Peyer's patch (tissue), 4 donors: ENCODE measurements around the gene E2F4. TPM values are rescaled to one million over a fixed set of nuclear protein-coding genes. Genes with fewer than 3 reads are reported as not detected.

Experiments
- DNase-seq, 3 donors: peaks; one replicate each; pipeline ENCODE4 v3.0.0-alpha.2; 2017 to 2019
- H3K27ac ChIP-seq, 4 donors: fragments of 200-600 bp; sonication (generic); one replicate each; pipeline ENCODE4 v1.5.1; 2016 to 2019
- H3K27me3 ChIP-seq, 2 donors: fragments of 200-600 bp; sonication (generic); one replicate each; pipeline ENCODE4 v1.5.1; 2019
- H3K36me3 ChIP-seq, 3 donors: fragments of 200-600 bp; sonication (generic); one replicate each; pipeline ENCODE4 v1.5.1; 2016 to 2019
- H3K4me1 ChIP-seq, 4 donors: fragments of 200-600 bp; sonication (generic); one replicate each; pipeline ENCODE4 v1.5.1; 2016 to 2019
- H3K4me3 ChIP-seq, 4 donors: fragments of 200-600 bp; sonication (generic); 1 replicate in 3 of 4; 2 replicates in 1 of 4; pipeline ENCODE4 v1.5.1; 2016 to 2019; ENCODE audit warnings: mild to moderate bottlenecking in 1 of 4
- H3K9me3 ChIP-seq, 4 donors: fragments of 200-600 bp; sonication (generic); one replicate each; pipeline ENCODE4 v1.5.1; 2016 to 2019; ENCODE audit warnings: mild to moderate bottlenecking in 1 of 4
- CTCF ChIP-seq, 6 experiments: fragments of 450-650 bp in 4 of 6; fragments of 200-600 bp in 2 of 6; sonication (generic) in 1 of 6; IDR thresholded peaks; one replicate each; pipeline ENCODE4 v1.5.1; 2017 to 2019; ENCODE audit warnings: antibody characterized with exemption in 6 of 6, mild to moderate bottlenecking in 3 of 6, moderate library complexity in 1 of 6
- POLR2A ChIP-seq, 2 donors: fragments of 450-650 bp; IDR thresholded peaks; one replicate each; pipeline ENCODE4 v1.5.1; 2017; ENCODE audit warnings: antibody characterized with exemption in 2 of 2, mild to moderate bottlenecking in 2 of 2, moderate library complexity in 2 of 2
- total RNA-seq, 4 donors: library from RNA; depleted of rRNA; stranded (reverse); fragments of >200 nt; gene quantifications; one replicate each; pipeline ENCODE4 v1.1.0, GENCODE V29; 2016

Gene E2F4
- total RNA-seq, 4 donors from 2014 or later: 122 to 182 (median 144) TPM

- TF ChIP-seq POLR2A (IDR thresholded peaks at IDR 0.05) (no peak), CTCF (IDR thresholded peaks at IDR 0.05) (peak in 4 of 6 experiments; percentile 17 to 47 (median 25))
- no peaks in the 10 kb centered on the region for H3K27me3 ChIP-seq
- H3K27ac ChIP-seq: peak overlapping the region; percentile 52 to 87 (median 74)
- DNase-seq: no peak
- H3K36me3 ChIP-seq: no peaks in the 10 kb centered on the region
- peak overlapping the region; percentile 27 to 60 (median 45) for H3K4me3 ChIP-seq
- H3K4me1 ChIP-seq: peaks cover 10 to 53% (median 36%) of the 10 kb centered on the region in 4 donors
- H3K9me3 ChIP-seq: no peaks in the 10 kb centered on the region
Measured at GRCh38 chr16:67169642-67170167, 22.2 kb upstream of the E2F4 start.

- H3K4me3 ChIP-seq: peak within 1 kb of the TSS; percentile 27 to 60 (median 45)
- H3K9me3 ChIP-seq: no peaks in the 10 kb centered on the region
- no peaks in the 10 kb centered on the region for H3K36me3 ChIP-seq
- TF ChIP-seq POLR2A (IDR thresholded peaks at IDR 0.05): no peak
- TF ChIP-seq CTCF (IDR thresholded peaks at IDR 0.05): no peak
- H3K4me1 ChIP-seq: peaks cover 6 to 52% (median 33%) of the 10 kb centered on the region in 4 donors
- no peaks in the 10 kb centered on the region for H3K27me3 ChIP-seq
- DNase-seq: peak; percentile 48 to 86 (median 83)
- H3K27ac ChIP-seq: peak within 1 kb of the TSS; percentile 52 to 87 (median 74)
Measured at GRCh38 chr16:67170168-67170948, 21.6 kb upstream of the E2F4 start, which contains the start of gene NOL3. Gene NOL3 (plus strand): TSS chr16:67170538.

GRCh38 chr16:67170949-67171649 lies 20.9 kb upstream of the E2F4 start:
- no peak for DNase-seq
- Histone ChIP-seq H3K36me3 (no peaks in the 10 kb centered on the region), H3K27ac (peak overlapping the region; percentile 52 to 87 (median 74)), H3K9me3 (no peaks in the 10 kb centered on the region), H3K27me3 (no peaks in the 10 kb centered on the region), H3K4me3 (peak overlapping the region; percentile 27 to 60 (median 45)), H3K4me1 (peaks cover 5 to 45% (median 29%) of the 10 kb centered on the region in 4 donors)
- TF ChIP-seq CTCF (IDR thresholded peaks at IDR 0.05): no peak
- no peak for TF ChIP-seq POLR2A (IDR thresholded peaks at IDR 0.05)

- Histone ChIP-seq H3K9me3 (no peaks in the 10 kb centered on the region), H3K27ac (peak overlapping the region; percentile 64 to 96 (median 86)), H3K4me3 (peak overlapping the region in 3 of 4 donors; percentile 34 to 56 (median 51)), H3K4me1 (peaks cover 8 to 54% (median 32%) of the 10 kb centered on the region in 4 donors), H3K27me3 (no peaks in the 10 kb centered on the region), H3K36me3 (no peaks in the 10 kb centered on the region)
- DNase-seq: no peak
- TF ChIP-seq POLR2A (IDR thresholded peaks at IDR 0.05) (no peak), CTCF (IDR thresholded peaks at IDR 0.05) (no peak)
Measured at GRCh38 chr16:67173323-67173722, 18.6 kb upstream of the E2F4 start.

GRCh38 chr16:67173808-67174705 lies 17.9 kb upstream of the E2F4 start:
- no peaks in the 10 kb centered on the region for H3K27me3 ChIP-seq
- H3K4me1 ChIP-seq: peaks cover 8 to 58% (median 36%) of the 10 kb centered on the region in 4 donors
- H3K4me3 ChIP-seq: peak overlapping the region; percentile 34 to 56 (median 52)
- no peaks in the 10 kb centered on the region for H3K9me3 ChIP-seq
- peak; percentile 84 to 89 for TF ChIP-seq POLR2A (IDR thresholded peaks at IDR 0.05)
- TF ChIP-seq CTCF (IDR thresholded peaks at IDR 0.05): peak in 3 of 6 experiments; percentile 41 to 55 (median 46)
- H3K36me3 ChIP-seq: no peaks in the 10 kb centered on the region
- peak overlapping the region; percentile 64 to 96 (median 86) for H3K27ac ChIP-seq
- peak; percentile 62 to 95 (median 94) for DNase-seq
